Subcutaneous adipose tissue (tissue), 4 donors: ENCODE results near the gene NODAL. TPM values are rescaled to one million over a fixed set of nuclear protein-coding genes. Genes with fewer than 3 reads are reported as not detected.

Experiments used
- total RNA-seq, 4 donors: library from RNA; depleted of rRNA; stranded (reverse); fragments of >200 nt; gene quantifications; one replicate each; pipeline ENCODE4 v1.1.0, GENCODE V29; 2016
- TF ChIP-seq, protein P1 (sequence below): fragments of 450-650 bp; IDR thresholded peaks from one replicate; pipeline ENCODE4 v1.5.1; 2016; ENCODE audit warnings: low read depth, mild to moderate bottlenecking, control low read depth, antibody characterized with exemption, moderate library complexity

NODAL gene
- total RNA-seq = not detected

DNA sequence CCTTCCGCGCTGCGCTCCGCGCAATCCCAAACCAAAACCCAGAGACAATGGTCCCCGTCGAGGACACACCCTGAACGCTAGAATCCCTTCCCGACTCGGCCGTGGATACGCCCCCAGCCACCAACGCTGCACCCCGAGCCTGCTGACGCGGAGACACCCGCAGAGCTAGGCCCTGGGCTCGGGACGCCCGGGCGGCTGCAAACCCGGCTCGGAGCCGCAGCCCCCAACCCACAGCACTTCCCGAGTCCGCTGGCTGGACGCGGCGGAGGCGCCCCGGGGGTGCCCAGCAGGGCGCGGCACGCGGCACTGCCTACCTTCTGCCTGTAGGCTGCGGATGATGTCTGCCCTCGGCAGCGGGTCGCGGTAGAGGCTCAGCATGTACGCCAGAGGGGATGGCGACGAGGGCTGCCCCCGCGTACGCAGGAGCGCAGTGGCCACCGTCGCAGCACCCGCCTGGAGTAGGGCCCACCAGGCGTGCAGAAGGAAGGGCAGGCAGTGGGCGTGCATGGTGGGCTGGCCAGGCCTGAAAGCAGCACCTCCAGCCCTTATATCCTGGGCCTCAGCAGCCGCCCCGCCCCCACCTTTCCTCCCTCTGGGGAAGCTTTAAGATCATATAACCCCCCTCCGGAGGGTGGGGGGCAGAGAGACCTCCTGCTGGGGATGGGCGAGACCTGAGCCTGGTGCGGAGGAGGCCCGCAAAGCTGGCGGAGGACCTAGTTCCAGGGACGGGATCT, at the start of gene NODAL:
Gene NODAL, minus strand, starts transcription at position 521 of the 734 bp plus-strand sequence. Its CDS starts 14 bp downstream, at position 507.
- TF ChIP-seq, protein P1, sequence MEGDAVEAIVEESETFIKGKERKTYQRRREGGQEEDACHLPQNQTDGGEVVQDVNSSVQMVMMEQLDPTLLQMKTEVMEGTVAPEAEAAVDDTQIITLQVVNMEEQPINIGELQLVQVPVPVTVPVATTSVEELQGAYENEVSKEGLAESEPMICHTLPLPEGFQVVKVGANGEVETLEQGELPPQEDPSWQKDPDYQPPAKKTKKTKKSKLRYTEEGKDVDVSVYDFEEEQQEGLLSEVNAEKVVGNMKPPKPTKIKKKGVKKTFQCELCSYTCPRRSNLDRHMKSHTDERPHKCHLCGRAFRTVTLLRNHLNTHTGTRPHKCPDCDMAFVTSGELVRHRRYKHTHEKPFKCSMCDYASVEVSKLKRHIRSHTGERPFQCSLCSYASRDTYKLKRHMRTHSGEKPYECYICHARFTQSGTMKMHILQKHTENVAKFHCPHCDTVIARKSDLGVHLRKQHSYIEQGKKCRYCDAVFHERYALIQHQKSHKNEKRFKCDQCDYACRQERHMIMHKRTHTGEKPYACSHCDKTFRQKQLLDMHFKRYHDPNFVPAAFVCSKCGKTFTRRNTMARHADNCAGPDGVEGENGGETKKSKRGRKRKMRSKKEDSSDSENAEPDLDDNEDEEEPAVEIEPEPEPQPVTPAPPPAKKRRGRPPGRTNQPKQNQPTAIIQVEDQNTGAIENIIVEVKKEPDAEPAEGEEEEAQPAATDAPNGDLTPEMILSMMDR = no peak

DNA sequence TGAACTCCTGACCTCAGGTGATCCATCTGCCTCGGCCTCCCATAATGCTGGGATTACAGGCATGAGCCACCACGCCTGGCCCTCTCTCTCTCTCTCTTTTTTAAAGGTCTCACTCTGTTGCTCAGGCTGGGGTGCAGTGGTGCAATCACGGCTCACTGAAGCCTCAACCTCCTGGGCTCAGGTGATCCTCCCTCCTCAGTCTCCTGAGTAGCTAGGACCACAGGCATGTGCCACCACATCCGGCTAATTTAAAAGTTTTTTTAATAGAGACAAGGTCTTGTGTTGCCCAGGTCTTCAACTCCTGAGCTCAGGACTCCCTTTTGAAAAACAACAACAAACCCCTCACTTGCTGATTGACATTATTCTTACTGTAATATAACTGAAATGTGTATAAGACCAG, 48.7 kb upstream of the NODAL start:
- TF ChIP-seq, protein P1 = no peak

DNA sequence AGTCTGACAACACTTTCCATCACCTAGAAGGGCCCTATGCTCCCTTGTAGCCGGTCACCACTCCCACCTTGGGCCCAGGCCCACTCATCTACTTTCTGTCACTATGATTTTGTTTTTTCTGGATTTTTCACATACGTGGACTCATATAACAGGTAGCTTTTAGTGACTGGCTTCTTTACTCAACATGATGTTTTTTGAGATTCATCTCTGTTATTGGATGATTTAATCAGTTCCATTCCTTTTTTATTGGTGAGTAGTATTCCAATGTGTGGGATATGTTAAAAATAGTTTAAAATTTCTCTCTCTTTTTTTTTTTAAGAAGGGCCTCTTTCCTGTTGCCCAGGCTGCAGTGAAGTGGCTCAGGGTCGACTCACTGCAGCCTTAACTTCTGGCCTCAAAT, 46.3 kb upstream of the NODAL start:
- TF ChIP-seq, protein P1 = no peak

DNA sequence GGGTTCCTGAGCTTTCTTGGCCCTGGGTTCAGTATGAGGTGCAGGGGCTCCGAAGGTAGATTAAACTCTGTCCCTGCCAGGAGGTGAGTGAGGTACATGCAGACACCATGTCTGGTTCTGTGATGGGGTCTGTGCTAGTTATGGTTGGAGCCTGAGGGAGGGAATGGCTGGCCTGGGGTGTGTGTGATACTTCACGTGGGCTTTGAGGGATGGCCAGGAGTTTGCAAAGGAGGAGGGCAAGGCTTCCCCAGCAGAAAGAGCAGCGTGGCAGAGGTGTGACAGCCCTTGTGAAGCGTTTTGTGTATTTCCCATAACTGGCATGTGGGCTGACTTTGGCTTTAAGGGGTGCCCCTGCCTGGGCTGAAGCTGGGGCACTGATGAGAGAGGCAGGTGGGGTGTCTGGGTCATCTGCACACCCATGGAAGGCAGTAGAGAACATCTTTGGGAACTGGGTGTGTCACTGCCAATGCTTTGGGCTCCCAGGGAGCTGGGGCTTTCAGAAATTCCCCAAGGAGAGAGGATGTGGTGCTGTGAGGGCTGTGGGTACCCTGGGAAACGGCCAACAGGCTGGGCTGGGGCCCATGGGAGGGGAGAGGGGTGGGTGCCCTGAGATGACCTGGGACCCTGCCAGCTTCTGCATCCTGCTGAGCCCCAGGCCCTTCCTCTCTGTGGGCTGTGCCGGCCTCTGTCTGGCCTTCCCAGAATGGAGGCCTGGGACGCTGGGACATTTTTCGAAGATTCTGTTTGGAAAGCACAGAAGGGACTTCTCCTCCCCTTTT, 41.7 kb upstream of the NODAL start:
- TF ChIP-seq, protein P1 = no peak

DNA sequence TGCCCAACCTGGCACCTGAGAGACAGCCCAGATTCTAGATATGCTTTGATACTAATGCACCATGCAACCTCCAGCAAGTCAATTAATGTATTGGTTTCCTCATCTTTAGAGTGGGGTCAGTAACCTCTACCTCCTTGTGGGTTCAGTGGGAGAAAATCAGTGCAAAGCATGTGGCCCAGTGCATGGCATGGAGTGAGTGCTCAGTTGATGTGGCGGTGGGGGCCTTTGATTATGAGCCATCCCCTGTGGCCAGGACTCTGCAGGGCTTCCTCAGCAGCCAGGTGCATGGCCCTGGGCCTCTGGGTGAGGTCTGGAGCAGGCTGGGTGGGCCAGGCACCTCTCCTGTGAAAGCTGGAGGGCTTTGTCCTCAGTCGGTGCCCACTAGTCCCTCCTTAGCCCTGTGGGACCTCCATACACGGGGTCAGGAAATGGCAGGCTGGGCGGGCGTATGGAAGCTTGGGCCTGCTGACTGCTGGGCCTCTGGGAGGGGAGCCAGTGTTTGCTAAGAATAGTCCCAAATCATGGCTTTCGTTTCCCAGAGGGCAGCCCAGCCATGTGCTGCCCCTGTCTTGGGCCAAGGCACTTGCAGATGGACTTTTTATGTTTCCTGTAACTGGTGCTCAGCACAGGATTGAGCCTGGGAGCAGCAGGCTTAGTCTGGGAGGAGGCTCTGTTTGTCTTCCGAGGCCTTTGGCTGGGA, 40.5 kb upstream of the NODAL start:
- TF ChIP-seq, protein P1 = no peak

DNA sequence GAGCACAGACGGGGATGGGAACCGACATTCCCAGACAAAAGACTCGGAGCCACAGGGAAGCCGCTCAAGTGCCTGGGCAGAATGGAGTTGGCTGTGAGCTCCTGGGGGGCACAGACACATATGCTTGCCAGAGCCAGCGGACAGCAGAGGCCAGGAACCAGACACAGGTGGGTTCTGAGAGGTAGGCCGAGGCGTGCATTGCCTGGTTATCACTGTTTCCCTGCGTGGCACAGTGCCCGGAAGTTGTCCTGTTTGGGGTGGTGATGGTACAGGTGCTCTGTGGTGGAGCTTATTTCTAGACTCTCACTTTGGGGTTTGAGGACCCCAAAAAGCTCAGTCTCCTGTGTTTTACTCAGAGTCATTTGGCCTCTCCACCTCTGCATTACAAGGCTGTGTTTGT, 39.6 kb upstream of the NODAL start:
- TF ChIP-seq, protein P1 = no peak

DNA sequence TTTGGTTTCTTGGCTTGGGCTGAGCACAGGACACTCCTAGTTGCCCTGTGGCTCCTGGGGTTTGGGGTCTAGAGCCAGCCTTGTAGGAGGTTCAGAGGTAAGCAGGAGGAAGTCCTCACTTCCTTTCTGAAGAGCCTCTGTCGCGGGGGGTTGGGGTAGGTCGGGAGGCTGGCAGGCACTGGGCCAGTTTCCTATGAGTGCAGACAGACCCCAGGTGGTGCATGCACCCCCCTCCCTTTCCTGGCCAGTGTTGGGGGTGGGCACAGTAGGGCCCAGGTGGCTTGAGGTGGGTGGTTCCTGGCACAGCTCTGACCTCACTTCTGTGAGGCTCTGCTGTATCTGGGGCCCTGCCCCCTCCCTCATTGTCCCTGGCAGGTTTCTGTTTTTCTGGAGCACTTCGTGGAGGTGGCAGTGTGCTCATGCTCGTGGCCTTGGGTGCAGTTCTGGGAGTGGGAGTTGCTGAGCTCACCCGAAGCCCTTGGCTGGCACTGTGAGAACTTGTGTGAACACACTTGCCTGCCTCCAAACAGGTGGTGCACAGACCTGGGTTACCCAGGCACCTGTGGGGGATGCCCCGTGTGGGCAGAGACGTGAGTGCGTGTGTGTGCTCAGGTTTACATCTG, 38.9 kb upstream of the NODAL start:
- TF ChIP-seq, protein P1 = no peak
